Kidney capillary endothelial cell (primary cell): Measurements from ENCODE around the gene RCSD1.

Source experiments
- DNase-seq: peaks from one replicate; pipeline ENCODE4 v3.0.0-alpha.2; 2018; ENCODE audit warnings: low spot score

RCSD1 gene

DNA sequence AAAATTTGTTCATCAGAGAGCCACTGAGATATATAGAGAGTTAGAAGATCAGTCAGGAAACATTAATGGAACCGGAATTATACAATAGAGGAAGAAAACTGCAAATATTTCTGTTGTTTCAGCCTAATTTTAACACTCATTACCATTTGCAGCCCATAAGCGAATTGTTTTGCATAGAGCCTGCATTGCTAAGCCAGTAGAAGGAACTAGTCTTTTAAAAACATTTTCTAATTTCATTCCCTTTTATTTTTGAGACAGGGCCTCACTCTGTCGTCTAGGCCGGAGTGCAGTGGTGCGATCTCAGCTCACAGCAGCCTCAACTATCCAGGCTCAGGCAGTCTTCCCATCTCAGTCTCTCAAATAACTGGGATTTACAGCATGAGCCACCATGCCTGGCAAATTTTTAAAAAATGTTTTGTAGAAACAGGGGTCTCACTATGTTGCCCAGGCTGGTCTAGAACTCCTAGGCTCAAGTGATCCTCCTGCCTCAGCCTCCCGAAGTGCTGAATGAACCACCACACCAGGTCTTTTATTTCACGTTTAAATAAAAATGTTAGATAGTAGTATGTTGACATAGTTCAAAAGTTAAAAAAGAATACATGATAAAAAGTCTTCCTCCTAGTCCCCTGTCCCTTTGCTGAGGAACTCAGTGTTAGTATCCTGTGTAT, 117.1 kb downstream of the RCSD1 start:
- DNase-seq, result no peak

DNA sequence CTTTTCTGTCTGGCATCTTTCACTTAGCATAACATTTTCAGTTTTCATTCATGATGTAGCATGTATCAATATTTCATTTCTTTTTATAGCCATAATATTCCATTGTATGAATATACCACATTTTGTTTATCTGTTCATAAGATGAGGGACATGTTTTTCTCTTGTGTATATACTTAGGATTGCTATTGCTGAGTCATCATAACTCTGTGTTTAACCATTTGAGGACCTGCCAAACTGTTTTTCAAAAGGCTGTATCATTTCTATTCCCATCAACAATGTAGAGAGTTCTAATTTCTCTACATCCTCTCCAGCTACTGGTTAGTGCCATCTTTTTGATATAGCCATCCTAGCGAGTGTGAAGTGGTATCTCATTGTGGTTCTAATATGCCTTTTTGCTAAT, 118.0 kb downstream of the RCSD1 start:
- DNase-seq, result no peak

DNA sequence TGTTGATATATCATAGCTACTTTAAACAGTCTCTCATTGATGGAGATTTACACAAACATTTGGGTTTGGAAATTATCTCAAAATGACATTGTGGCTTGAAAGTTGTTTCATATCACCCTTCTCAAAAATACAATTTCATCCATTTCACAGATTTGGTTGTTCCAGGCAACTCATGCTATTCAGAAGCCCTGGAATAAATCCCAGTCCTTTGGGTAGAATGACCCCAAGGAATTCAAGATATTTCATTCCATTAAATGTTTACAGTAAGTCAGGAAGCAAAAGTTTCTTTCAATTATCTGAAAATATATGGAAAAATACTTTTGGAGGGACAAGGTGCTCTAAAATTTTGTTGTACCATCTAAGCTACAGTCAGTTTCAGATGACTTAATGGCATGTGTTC, 118.9 kb downstream of the RCSD1 start:
- no peak for DNase-seq

DNA sequence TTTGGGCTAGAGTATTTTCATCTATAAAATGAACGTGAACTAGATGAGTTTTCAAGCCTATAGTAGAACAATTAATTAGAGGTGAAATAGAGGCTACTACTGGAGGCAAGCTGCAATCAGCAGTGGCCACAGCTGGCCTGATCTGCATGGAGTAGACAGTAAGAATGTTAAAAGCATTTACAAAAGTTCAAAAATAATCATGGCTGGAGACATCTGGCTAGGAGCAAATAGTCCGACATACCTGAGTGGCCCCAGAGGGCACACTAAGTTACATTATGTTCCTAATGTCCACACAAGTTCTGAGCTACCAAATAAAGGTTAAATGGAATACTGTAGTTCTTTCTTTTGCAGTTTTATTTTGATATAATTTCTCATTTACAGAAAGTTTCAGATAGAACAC, 119.7 kb downstream of the RCSD1 start:
- DNase-seq, result no peak

DNA sequence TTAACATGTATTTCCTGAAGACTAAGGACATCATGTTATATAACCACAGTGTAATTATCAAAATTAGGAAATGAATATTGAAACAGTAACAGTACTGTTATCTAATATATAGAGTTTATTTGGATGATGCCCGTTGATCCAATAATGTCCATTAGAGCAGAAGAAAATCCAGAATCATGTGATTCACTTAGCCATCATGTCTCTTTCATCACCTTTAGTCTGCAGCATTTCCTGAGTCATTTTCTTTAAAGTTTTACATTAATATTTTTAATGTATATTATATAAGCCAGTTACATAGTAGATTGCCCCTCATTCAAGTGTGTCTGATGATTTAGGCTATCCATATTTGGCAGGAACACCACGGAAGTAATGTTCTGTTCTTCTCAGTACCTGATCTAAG, 120.6 kb downstream of the RCSD1 start:
- no peak for DNase-seq

- no peak for DNase-seq
These were observed 121.6 kb downstream of the RCSD1 start for GRCh38 chr1:167751676-167752075.

GRCh38 chr1:167752219-167752985, 122.4 kb downstream of the RCSD1 start:
- DNase-seq, result no peak

- DNase-seq, result no peak
These were observed 125.6 kb downstream of the RCSD1 start for GRCh38 chr1:167755654-167756053.
